Measurements from ENCODE around the gene NCKAP1. TPM values are rescaled to one million over a fixed set of nuclear protein-coding genes. Genes with fewer than 3 reads are reported as not detected.

NCKAP1 gene
- total RNA-seq, 2 donors from 2014 or later = 19.8 to 59.9 TPM

- ATAC-seq (no peak), DNase-seq (no peak)
- TF ChIP-seq CTCF (IDR thresholded peaks at IDR 0.05) (no peak), POLR2A (IDR thresholded peaks at IDR 0.05) (no peak)
- intact Hi-C loops (cut with DNase I) = no loop called here
- H3K9me3 ChIP-seq = no peaks in the 10 kb centered on the region
- no peak overlapping the region for H3K27ac ChIP-seq
- H3K4me1 ChIP-seq = no peaks in the 10 kb centered on the region
- H3K27me3 ChIP-seq = no peaks in the 10 kb centered on the region
- H3K36me3 ChIP-seq (replicated peaks in 1 of 2; ENCODE audit: insufficient read depth in 1 of 2, low read depth in 2 of 2) = peaks cover 0 to 17% of the 10 kb centered on the region in 2 donors
- no peak overlapping the region for H3K4me3 ChIP-seq
These were observed 114.0 kb downstream of the NCKAP1 start for GRCh38 chr2:182924306-182924705.

- no peaks in the 10 kb centered on the region for H3K9me3 ChIP-seq
- DNase-seq = no peak
- no peak overlapping the region for H3K27ac ChIP-seq
- no peaks in the 10 kb centered on the region for H3K27me3 ChIP-seq
- H3K36me3 ChIP-seq (replicated peaks in 1 of 2; ENCODE audit: insufficient read depth in 1 of 2, low read depth in 2 of 2) = peaks cover 0 to 6% of the 10 kb centered on the region in 2 donors
- intact Hi-C loops (cut with DNase I) = no loop called here
- H3K4me1 ChIP-seq = no peaks in the 10 kb centered on the region
- no peak overlapping the region for H3K4me3 ChIP-seq
- ATAC-seq = no peak
- TF ChIP-seq POLR2A (IDR thresholded peaks at IDR 0.05) = no peak
- no peak for TF ChIP-seq CTCF (IDR thresholded peaks at IDR 0.05)
These were observed 117.0 kb downstream of the NCKAP1 start for GRCh38 chr2:182921234-182921633.

GRCh38 chr2:182920631-182921056 lies 117.6 kb downstream of the NCKAP1 start:
- peaks cover 0 to 5% of the 10 kb centered on the region in 2 donors for H3K36me3 ChIP-seq (replicated peaks in 1 of 2; ENCODE audit: insufficient read depth in 1 of 2, low read depth in 2 of 2)
- H3K9me3 ChIP-seq = no peaks in the 10 kb centered on the region
- no peaks in the 10 kb centered on the region for H3K27me3 ChIP-seq
- WGBS, 2 donors = 88 to 96% methylated on average over 5 of the region's 5 CpGs
- TF ChIP-seq POLR2A (IDR thresholded peaks at IDR 0.05) = no peak
- TF ChIP-seq CTCF (IDR thresholded peaks at IDR 0.05) = no peak
- no peak for ATAC-seq
- H3K4me3 ChIP-seq = no peak overlapping the region
- no peak overlapping the region for H3K27ac ChIP-seq
- DNase-seq = no peak
- intact Hi-C loops (cut with DNase I) = no loop called here
- H3K4me1 ChIP-seq = no peaks in the 10 kb centered on the region

GRCh38 chr2:182920089-182920488 lies 118.2 kb downstream of the NCKAP1 start:
- 95% methylated on average over 7 of the region's 7 CpGs for WGBS, 2 donors
- ATAC-seq (no peak), DNase-seq (no peak)
- TF ChIP-seq CTCF (IDR thresholded peaks at IDR 0.05) = no peak
- no peak for TF ChIP-seq POLR2A (IDR thresholded peaks at IDR 0.05)
- H3K4me3 ChIP-seq = no peak overlapping the region
- H3K27ac ChIP-seq = no peak overlapping the region
- no peaks in the 10 kb centered on the region for H3K27me3 ChIP-seq
- H3K4me1 ChIP-seq = no peaks in the 10 kb centered on the region
- H3K36me3 ChIP-seq (replicated peaks in 1 of 2; ENCODE audit: insufficient read depth in 1 of 2, low read depth in 2 of 2) = peaks cover 0 to 5% of the 10 kb centered on the region in 2 donors
- intact Hi-C loops (cut with DNase I) = no loop called here
- H3K9me3 ChIP-seq = no peaks in the 10 kb centered on the region

- DNase-seq = no peak
- H3K36me3 ChIP-seq (replicated peaks in 1 of 2; ENCODE audit: insufficient read depth in 1 of 2, low read depth in 2 of 2) = peaks cover 0 to 5% of the 10 kb centered on the region in 2 donors
- no peak for ATAC-seq
- intact Hi-C loops (cut with DNase I) = no loop called here
- H3K4me1 ChIP-seq = no peaks in the 10 kb centered on the region
- WGBS, 2 donors = 19 to 30% methylated on average over 1 of the region's 1 CpG
- H3K27me3 ChIP-seq = no peaks in the 10 kb centered on the region
- TF ChIP-seq POLR2A (IDR thresholded peaks at IDR 0.05) (no peak), CTCF (IDR thresholded peaks at IDR 0.05) (no peak)
- no peak overlapping the region for H3K4me3 ChIP-seq
- no peaks in the 10 kb centered on the region for H3K9me3 ChIP-seq
- no peak overlapping the region for H3K27ac ChIP-seq
These were observed 119.2 kb downstream of the NCKAP1 start for GRCh38 chr2:182918961-182919652.

Data from body of pancreas (tissue), 4 donors.